ENCODE results near the gene STON2. TPM values are rescaled to one million over a fixed set of nuclear protein-coding genes. Genes with fewer than 3 reads are reported as not detected.

Gene STON2
- total RNA-seq, 1 experiment from 2014 or later: 9.1 TPM

- CTCF ChIA-PET: no interaction called here
- POLR2A ChIA-PET (ENCODE audit: unreplicated experiment): no interaction called here
- H3F3A ChIP-seq (ENCODE audit: insufficient read depth, low read depth): no peaks in the 10 kb centered on the region
- H3K27me3 ChIP-seq (ENCODE audit: insufficient read depth, low read depth): no peaks in the 10 kb centered on the region
- H3K36me3 ChIP-seq (ENCODE audit: low read depth): no peaks in the 10 kb centered on the region
- H2AFZ ChIP-seq: no peak overlapping the region
- no peak overlapping the region for H3K4me2 ChIP-seq
- no peak for DNase-seq
- H3K4me1 ChIP-seq (replicated peaks; ENCODE audit: insufficient read depth): peaks cover 15% of the 10 kb centered on the region
- H3K4me3 ChIP-seq: no peak overlapping the region
- H4K20me1 ChIP-seq (ENCODE audit: insufficient read depth): no peaks in the 10 kb centered on the region
- no peak for TF ChIP-seq EZH2 (IDR thresholded peaks at IDR 0.05; ENCODE audit: low read depth)
- no peak overlapping the region for H3K27ac ChIP-seq
- intact Hi-C loops (cut with micrococcal nuclease; ENCODE audit: unreplicated experiment): no loop called here
- no peaks in the 10 kb centered on the region for H3K9me3 ChIP-seq (ENCODE audit: insufficient read depth, low read depth)
- no peaks in the 10 kb centered on the region for H3K9me2 ChIP-seq (ENCODE audit: insufficient read depth)
- H3K79me2 ChIP-seq (ENCODE audit: low read depth): no peaks in the 10 kb centered on the region
- BruUV-seq (replicated peaks): no TSS peak
These were observed 13.8 kb downstream of the STON2 start for GRCh38 chr14:81386290-81386745.

GRCh38 chr14:81385886-81386285 lies 14.2 kb downstream of the STON2 start:
- Histone ChIP-seq H3K4me1 (replicated peaks; ENCODE audit: insufficient read depth) (peaks cover 15% of the 10 kb centered on the region), H2AFZ (no peak overlapping the region), H3K79me2 (ENCODE audit: low read depth) (no peaks in the 10 kb centered on the region), H3F3A (ENCODE audit: insufficient read depth, low read depth) (no peaks in the 10 kb centered on the region), H3K9me3 (ENCODE audit: insufficient read depth, low read depth) (no peaks in the 10 kb centered on the region), H3K9me2 (ENCODE audit: insufficient read depth) (no peaks in the 10 kb centered on the region), H3K36me3 (ENCODE audit: low read depth) (no peaks in the 10 kb centered on the region), H4K20me1 (ENCODE audit: insufficient read depth) (no peaks in the 10 kb centered on the region), H3K27ac (peak overlapping the region; percentile 60; the same call in 1 of the 2 replicates), H3K27me3 (ENCODE audit: insufficient read depth, low read depth) (no peaks in the 10 kb centered on the region), H3K4me3 (no peak overlapping the region), H3K4me2 (no peak overlapping the region)
- POLR2A ChIA-PET (ENCODE audit: unreplicated experiment): no interaction called here
- TF ChIP-seq EZH2 (IDR thresholded peaks at IDR 0.05; ENCODE audit: low read depth): no peak
- no peak for TF ChIP-seq CTCF (conservative IDR thresholded peaks at IDR 0.05)
- BruUV-seq (replicated peaks): no TSS peak
- intact Hi-C loops (cut with micrococcal nuclease; ENCODE audit: unreplicated experiment): no loop called here
- DNase-seq: no peak
- CTCF ChIA-PET: no interaction called here

- H3K79me2 ChIP-seq (ENCODE audit: low read depth): no peaks in the 10 kb centered on the region
- H2AFZ ChIP-seq: no peak overlapping the region
- intact Hi-C loops (cut with micrococcal nuclease; ENCODE audit: unreplicated experiment): no loop called here
- DNase-seq: no peak
- no peak overlapping the region for H3K4me3 ChIP-seq
- no peaks in the 10 kb centered on the region for H4K20me1 ChIP-seq (ENCODE audit: insufficient read depth)
- H3K36me3 ChIP-seq (ENCODE audit: low read depth): no peaks in the 10 kb centered on the region
- ChIA-PET POLR2A (ENCODE audit: unreplicated experiment) (interaction anchor here (0.6 kb wide), 1 partner anchor 53 kb away, joined by 4 read pairs; no protein-coding TSS in a partner anchor), CTCF (no interaction called here)
- TF ChIP-seq CTCF (conservative IDR thresholded peaks at IDR 0.05): no peak
- TF ChIP-seq EZH2 (IDR thresholded peaks at IDR 0.05; ENCODE audit: low read depth): no peak
- 0 out of 2 replicates have a peak overlapping the region, but pooled peaks have one; percentile 44 for H3K4me2 ChIP-seq
- H3K27ac ChIP-seq: peak overlapping the region; percentile 60
- no peaks in the 10 kb centered on the region for H3F3A ChIP-seq (ENCODE audit: insufficient read depth, low read depth)
- BruUV-seq (replicated peaks): no TSS peak
- no peaks in the 10 kb centered on the region for H3K27me3 ChIP-seq (ENCODE audit: insufficient read depth, low read depth)
- no peaks in the 10 kb centered on the region for H3K9me3 ChIP-seq (ENCODE audit: insufficient read depth, low read depth)
- H3K9me2 ChIP-seq (ENCODE audit: insufficient read depth): no peaks in the 10 kb centered on the region
- H3K4me1 ChIP-seq (replicated peaks; ENCODE audit: insufficient read depth): peaks cover 15% of the 10 kb centered on the region
These were observed 14.7 kb downstream of the STON2 start for GRCh38 chr14:81385419-81385818.

- H3K4me3 ChIP-seq: no peak overlapping the region
- H3K27me3 ChIP-seq (ENCODE audit: insufficient read depth, low read depth): no peaks in the 10 kb centered on the region
- H2AFZ ChIP-seq: no peak overlapping the region
- H3K36me3 ChIP-seq (ENCODE audit: low read depth): no peaks in the 10 kb centered on the region
- no peaks in the 10 kb centered on the region for H4K20me1 ChIP-seq (ENCODE audit: insufficient read depth)
- ChIA-PET CTCF (no interaction called here), POLR2A (ENCODE audit: unreplicated experiment) (interaction anchor here (0.6 kb wide), 1 partner anchor 52 kb away, joined by 4 read pairs; no protein-coding TSS in a partner anchor)
- peak overlapping the region; percentile 44; the same call in 1 of the 2 replicates for H3K4me2 ChIP-seq
- intact Hi-C loops (cut with micrococcal nuclease; ENCODE audit: unreplicated experiment): no loop called here
- H3K9me2 ChIP-seq (ENCODE audit: insufficient read depth): no peaks in the 10 kb centered on the region
- H3F3A ChIP-seq (ENCODE audit: insufficient read depth, low read depth): no peaks in the 10 kb centered on the region
- TF ChIP-seq EZH2 (IDR thresholded peaks at IDR 0.05; ENCODE audit: low read depth) (no peak), CTCF (conservative IDR thresholded peaks at IDR 0.05) (no peak)
- peaks cover 15% of the 10 kb centered on the region for H3K4me1 ChIP-seq (replicated peaks; ENCODE audit: insufficient read depth)
- H3K9me3 ChIP-seq (ENCODE audit: insufficient read depth, low read depth): no peaks in the 10 kb centered on the region
- peak overlapping the region; percentile 60 for H3K27ac ChIP-seq
- no peaks in the 10 kb centered on the region for H3K79me2 ChIP-seq (ENCODE audit: low read depth)
- no TSS peak for BruUV-seq (replicated peaks)
- DNase-seq: peak; percentile 5 to 85
These were observed 15.2 kb downstream of the STON2 start for GRCh38 chr14:81384900-81385299.
